Measurements from ENCODE around the gene CNBD2. TPM values are rescaled to one million over a fixed set of nuclear protein-coding genes. Genes with fewer than 3 reads are reported as not detected.
A peak's percentile ranks its signal among the peaks of the same experiment; 100 is the strongest.
"Not testable (repeated sequence)": the region's sequence is repeated elsewhere in the genome, so short reads cannot be mapped to it uniquely, and the experiment has no call there.

The CNBD2 gene
- total RNA-seq (ENCODE audit: insufficient read depth, low replicate concordance), result 0.48 TPM

GRCh38 chr20:35967979-35968640 is at the start of gene CNBD2:
CNBD2 (plus strand) TSS chr20:35968590; CDS start chr20:35968763, 173 bp downstream.
- DNase-seq (ENCODE audit: low spot score), result no peak

GRCh38 chr20:35920523-35920922 is 47.9 kb upstream of the CNBD2 start:
- no peak for DNase-seq (ENCODE audit: low spot score)

DNA sequence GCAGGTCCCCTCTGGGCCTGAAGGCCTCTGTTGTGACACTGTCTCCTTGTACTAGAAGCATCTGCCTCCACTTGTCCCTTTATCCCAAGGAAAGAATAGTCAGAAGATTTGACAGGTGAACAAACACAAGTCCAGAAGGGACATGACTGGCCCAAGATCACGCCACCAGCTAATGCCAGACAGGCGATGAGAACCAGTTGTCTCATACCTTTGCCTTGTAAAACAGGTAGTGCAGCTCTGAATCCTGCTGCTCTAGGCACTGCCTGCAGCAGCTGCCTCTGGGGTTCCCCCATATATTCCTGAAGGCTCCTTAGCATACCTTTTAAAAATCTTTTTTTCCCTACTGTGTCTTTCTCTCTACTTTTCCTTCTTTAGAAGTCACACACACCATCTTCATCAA is 39.1 kb upstream of the CNBD2 start:
- no peak for DNase-seq (ENCODE audit: low spot score)

- no peak for DNase-seq (ENCODE audit: low spot score)
These were observed 34.3 kb upstream of the CNBD2 start for GRCh38 chr20:35934050-35934449.

DNA sequence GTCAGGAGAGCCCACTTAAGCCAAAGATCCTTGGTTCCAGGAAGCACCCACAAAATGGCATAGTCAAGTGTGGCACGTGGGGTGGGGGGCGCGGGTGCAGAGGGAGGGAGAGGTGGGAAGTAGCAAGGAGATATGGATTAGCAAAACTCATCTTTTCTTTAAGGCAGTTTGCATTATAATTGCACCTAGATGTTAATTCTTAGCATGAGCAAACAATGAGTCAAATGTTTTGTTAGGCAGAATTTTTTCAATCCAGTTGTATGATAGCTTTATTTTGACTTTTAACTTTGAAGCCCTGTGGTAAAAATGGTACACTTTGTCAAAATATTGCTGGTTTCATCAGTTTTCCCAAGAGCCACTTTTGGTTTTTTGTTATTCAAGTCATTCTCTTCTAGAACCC is 29.1 kb upstream of the CNBD2 start:
- DNase-seq (ENCODE audit: low spot score), result no peak

DNA sequence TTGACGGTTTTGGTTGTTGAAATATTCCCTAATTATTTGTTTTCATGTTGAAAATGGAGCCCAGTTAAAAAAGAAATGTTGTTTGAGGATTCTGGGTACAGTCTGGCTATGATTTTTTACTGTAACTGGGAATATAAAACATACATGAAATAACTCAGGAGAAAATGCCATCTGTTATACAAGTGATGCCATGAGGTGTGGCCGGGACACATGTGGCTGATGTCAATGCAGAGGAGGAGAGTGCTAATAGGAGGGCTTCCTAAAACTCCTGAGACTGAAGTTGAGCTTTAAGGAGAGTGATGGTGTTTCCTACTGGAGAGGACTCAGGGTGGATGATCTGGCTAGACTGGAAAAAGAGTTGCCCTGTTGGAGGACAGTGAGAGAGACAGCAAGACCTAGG is 26.8 kb upstream of the CNBD2 start:
- DNase-seq (ENCODE audit: low spot score), result no peak

GRCh38 chr20:35942243-35942642 is 26.1 kb upstream of the CNBD2 start:
- DNase-seq (ENCODE audit: low spot score), result no peak

- DNase-seq (ENCODE audit: low spot score), result no peak
These were observed 20.9 kb upstream of the CNBD2 start for GRCh38 chr20:35947489-35947888.

DNA sequence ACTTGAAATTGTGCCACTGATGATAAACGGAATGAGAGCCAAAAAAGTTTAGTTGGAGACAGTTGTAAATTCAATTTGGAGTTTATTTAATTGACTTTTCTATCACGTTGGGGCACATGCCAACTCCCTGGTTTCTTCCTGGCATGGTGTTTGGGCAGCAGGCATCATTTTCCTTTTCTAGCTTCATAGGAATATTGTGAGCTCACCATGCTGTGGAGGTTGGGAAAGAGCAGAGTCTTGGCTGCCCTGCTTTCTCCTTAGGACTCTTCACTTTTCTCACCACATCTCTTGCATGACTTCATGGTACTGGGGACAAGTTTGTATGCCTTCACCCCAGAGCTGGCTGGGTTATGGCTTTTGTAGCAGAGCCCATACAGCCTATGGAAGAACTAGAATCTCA is 20.5 kb upstream of the CNBD2 start:
- no peak for DNase-seq (ENCODE audit: low spot score)

DNA sequence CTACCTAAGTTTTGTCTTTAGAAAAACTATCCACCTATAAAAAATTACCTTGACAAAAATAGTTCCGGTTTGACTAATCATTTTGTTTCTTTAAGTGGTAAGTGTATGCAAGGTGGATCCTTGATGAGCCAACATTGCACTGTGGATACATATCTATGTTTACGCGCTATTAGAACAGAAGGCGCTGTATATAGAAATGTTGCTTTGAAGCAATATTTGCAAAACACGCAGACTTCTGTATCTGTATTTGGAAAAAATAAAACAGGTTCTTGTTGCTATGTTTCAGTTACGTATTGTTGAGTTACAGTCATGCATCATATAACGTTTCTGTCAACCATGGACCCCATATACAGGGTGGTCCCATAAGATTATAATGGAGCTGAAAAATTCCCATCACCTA is 18.3 kb upstream of the CNBD2 start:
- DNase-seq (ENCODE audit: low spot score), result no peak

- DNase-seq (ENCODE audit: low spot score), result not testable (repeated sequence)
These were observed 16.3 kb upstream of the CNBD2 start for GRCh38 chr20:35952080-35952479.

DNA sequence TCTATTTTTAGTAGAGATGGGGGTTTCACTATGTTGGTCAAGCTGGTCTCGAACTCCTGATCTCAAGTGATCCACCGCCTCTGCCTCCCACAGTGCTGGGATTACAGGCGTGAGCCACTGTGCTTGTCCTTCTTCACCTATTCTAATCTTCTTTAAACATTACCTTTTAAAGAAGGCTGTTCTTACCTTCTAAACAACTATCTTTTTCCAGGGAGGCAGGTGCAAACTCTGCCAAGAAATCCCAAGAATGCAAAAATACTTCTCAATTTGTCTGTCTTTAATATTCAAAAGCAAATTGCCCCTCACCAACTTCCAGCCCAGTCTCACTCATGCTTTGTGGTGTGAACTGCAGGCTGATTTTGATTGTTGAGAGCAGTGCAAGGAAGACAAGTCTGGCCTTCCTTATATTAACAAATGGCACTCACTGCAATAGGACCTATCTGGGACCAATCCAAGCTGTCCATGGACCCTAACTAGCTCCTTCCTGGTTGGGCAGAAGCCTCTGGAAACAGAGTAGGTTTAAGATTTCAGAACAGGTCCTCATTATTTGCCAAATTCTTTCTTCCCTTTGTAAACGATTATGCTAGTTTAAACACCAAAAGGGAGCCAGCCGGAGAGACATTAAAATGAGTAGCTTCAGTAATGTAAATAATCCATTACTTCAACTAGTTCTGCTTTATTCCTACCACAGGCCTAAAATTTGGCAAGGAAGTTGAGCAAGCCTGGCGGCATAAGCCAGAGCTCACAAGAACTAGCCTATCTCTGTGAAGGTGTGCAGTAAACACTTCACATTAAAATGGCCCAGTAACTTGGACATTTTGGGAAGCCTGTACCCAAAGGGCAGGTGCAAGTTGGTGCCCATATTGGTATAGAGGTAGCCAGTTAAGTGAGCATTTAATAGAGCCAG is 15.7 kb upstream of the CNBD2 start:
- no peak for DNase-seq (ENCODE audit: low spot score)

- DNase-seq (ENCODE audit: low spot score), result no peak
These were observed 14.8 kb upstream of the CNBD2 start for GRCh38 chr20:35953387-35954199.

GRCh38 chr20:35954200-35954906 is 14.0 kb upstream of the CNBD2 start, which contains the start of gene SCAND1:
SCAND1 (minus strand) TSS chr20:35954502; CDS start chr20:35954284, 218 bp downstream.
- DNase-seq (ENCODE audit: low spot score), result peak; percentile 99

GRCh38 chr20:35954907-35955251 is 13.5 kb upstream of the CNBD2 start:
- DNase-seq (ENCODE audit: low spot score), result no peak

DNA sequence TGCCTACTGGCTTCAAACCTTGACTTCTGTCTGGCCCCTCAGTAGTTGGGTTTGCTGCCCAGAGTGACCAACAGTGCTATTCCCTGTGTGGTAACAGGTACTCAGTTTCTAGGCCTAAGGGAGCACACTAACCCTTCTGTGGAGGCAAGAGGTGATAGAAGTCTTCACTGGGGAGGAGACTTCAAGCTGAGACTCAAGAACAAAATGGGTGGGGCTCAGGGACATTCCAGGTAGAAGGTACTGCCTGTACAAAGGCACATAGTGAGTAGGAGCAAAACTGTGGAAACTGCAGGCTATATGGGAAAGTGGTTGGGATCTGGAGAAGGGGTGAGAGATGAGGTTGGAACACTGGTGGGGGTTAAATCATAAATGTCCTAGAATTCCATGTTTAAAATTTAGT is 11.8 kb upstream of the CNBD2 start:
- DNase-seq (ENCODE audit: low spot score), result no peak

GRCh38 chr20:35959291-35959690 is 9.1 kb upstream of the CNBD2 start:
- DNase-seq (ENCODE audit: low spot score), result not testable (repeated sequence)

- DNase-seq (ENCODE audit: low spot score), result no peak
These were observed 4.5 kb upstream of the CNBD2 start for GRCh38 chr20:35963878-35964277.

DNA sequence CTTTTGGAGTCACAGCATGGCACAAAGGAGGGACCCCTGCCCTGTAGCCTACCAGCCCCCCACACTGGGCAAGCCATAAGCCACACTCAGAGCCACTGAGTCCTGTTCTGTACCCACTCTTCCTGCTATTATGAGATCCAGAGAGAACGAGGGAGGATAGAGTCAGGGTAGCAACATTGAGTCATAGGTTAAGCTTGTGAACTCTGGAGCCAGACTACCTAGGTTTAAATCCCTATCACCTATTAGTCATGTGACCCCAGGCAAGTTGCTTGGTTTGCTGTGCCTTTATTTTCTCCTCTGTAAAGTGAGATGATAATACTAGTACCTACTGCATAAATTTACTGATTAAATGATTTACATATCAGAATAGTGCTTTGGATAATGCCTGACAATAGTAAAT is 540 bp downstream of the CNBD2 start:
- DNase-seq (ENCODE audit: low spot score), result no peak

GRCh38 chr20:35971981-35972380 is 3.6 kb downstream of the CNBD2 start:
- DNase-seq (ENCODE audit: low spot score), result no peak

DNA sequence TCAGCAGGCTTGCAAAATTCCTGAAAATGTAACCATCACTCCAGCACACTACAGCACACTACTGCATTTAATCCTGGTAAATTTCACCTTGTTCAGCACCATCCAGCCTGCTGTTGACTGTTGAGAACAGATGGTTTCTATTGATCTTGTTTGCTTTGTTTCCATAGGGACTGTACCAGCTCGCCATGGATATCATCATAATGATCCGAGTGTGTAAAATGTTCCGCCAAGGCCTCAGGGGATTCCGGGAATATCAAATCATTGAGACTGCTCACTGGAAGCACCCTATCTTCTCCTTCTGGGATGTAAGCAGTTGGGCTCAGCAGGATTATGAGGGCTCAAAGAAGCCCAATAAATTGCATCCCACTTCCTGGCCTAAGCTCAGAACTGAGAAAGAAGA is 4.1 kb downstream of the CNBD2 start:
- DNase-seq (ENCODE audit: low spot score), result peak; percentile 75
